Bronchial epithelial cell (primary cell): Measurements from ENCODE around the gene SMAD1. TPM values are rescaled to one million over a fixed set of nuclear protein-coding genes. Genes with fewer than 3 reads are reported as not detected.

Experiments
- DNase-seq: peaks from one replicate; pipeline ENCODE4 v3.0.0-alpha.2; 2010; ENCODE audit warnings: low read depth
- FAIRE-seq: peaks from 2 replicates; lab custom pipeline; 2011; peaks lifted over from hg19 to GRCh38; lab: Jason Lieb, UNC
- H3K27me3 ChIP-seq: 2 replicates; pipeline ENCODE4 v1.5.1; 2011; ENCODE audit warnings: low read length; ENCODE audit not compliant: control insufficient read depth, insufficient read depth
- H3K36me3 ChIP-seq: 2 replicates; pipeline ENCODE4 v1.5.1; 2011; ENCODE audit warnings: low read length; ENCODE audit not compliant: control insufficient read depth, insufficient read depth
- H3K4me3 ChIP-seq: 2 replicates; pipeline ENCODE4 v1.5.1; 2011; ENCODE audit warnings: mild to moderate bottlenecking, low read depth, low read length, control low read depth
- total RNA-seq: library from RNA; depleted of rRNA; stranded (reverse); fragments of >200 nt; gene quantifications from 2 replicates; pipeline ENCODE4 v1.2.1, GENCODE V29; 2014
- TF ChIP-seq, protein P1 (sequence below): IDR thresholded peaks from 2 replicates; pipeline ENCODE4 v1.5.1; 2011; ENCODE audit warnings: mild to moderate bottlenecking, moderate library complexity, low read length, control low read depth, inconsistent platforms; ENCODE audit not compliant: insufficient read depth, severe bottlenecking

Gene SMAD1
- total RNA-seq, 1 donor from 2014 or later: 11.1 TPM

GRCh38 chr4:145490361-145490760, 8.7 kb downstream of the SMAD1 start:
- H3K4me3 ChIP-seq: no peak overlapping the region
- FAIRE-seq: no peak
- no peak for DNase-seq
- H3K36me3 ChIP-seq: no peaks in the 10 kb centered on the region
- TF ChIP-seq, protein P1, sequence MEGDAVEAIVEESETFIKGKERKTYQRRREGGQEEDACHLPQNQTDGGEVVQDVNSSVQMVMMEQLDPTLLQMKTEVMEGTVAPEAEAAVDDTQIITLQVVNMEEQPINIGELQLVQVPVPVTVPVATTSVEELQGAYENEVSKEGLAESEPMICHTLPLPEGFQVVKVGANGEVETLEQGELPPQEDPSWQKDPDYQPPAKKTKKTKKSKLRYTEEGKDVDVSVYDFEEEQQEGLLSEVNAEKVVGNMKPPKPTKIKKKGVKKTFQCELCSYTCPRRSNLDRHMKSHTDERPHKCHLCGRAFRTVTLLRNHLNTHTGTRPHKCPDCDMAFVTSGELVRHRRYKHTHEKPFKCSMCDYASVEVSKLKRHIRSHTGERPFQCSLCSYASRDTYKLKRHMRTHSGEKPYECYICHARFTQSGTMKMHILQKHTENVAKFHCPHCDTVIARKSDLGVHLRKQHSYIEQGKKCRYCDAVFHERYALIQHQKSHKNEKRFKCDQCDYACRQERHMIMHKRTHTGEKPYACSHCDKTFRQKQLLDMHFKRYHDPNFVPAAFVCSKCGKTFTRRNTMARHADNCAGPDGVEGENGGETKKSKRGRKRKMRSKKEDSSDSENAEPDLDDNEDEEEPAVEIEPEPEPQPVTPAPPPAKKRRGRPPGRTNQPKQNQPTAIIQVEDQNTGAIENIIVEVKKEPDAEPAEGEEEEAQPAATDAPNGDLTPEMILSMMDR: no peak
- no peaks in the 10 kb centered on the region for H3K27me3 ChIP-seq

- DNase-seq (no peak), FAIRE-seq (no peak)
- Histone ChIP-seq H3K4me3 (no peak overlapping the region), H3K27me3 (no peaks in the 10 kb centered on the region), H3K36me3 (no peaks in the 10 kb centered on the region)
- TF ChIP-seq, protein P1: no peak
Measured at GRCh38 chr4:145490796-145491195, 9.1 kb downstream of the SMAD1 start.

DNA sequence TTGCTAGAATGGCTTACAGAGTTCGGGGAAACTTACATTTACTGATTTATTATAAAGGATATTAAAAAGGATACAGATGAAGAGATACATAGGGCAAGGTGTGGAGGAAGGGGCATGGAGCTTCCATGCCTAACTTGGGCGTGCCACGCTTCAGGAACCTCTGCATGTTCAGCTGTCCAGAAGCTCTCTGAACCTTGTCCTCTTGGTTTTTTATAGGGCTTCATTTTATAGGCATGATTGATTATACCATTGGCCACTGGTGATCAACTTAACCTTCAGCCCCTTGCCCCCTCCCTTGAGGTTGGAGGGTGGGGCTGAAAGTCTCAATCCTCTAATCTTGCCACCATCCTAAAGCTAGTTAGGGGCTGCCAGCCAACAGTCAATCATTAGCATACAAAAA, 10.7 kb downstream of the SMAD1 start:
- Histone ChIP-seq H3K27me3 (no peaks in the 10 kb centered on the region), H3K36me3 (no peaks in the 10 kb centered on the region), H3K4me3 (no peak overlapping the region)
- FAIRE-seq: no peak
- DNase-seq: no peak
- TF ChIP-seq, protein P1: no peak

GRCh38 chr4:145493166-145493565, 11.5 kb downstream of the SMAD1 start:
- no peak for FAIRE-seq
- TF ChIP-seq, protein P1: no peak
- Histone ChIP-seq H3K36me3 (no peaks in the 10 kb centered on the region), H3K4me3 (no peak overlapping the region), H3K27me3 (no peaks in the 10 kb centered on the region)
- DNase-seq: no peak

DNA sequence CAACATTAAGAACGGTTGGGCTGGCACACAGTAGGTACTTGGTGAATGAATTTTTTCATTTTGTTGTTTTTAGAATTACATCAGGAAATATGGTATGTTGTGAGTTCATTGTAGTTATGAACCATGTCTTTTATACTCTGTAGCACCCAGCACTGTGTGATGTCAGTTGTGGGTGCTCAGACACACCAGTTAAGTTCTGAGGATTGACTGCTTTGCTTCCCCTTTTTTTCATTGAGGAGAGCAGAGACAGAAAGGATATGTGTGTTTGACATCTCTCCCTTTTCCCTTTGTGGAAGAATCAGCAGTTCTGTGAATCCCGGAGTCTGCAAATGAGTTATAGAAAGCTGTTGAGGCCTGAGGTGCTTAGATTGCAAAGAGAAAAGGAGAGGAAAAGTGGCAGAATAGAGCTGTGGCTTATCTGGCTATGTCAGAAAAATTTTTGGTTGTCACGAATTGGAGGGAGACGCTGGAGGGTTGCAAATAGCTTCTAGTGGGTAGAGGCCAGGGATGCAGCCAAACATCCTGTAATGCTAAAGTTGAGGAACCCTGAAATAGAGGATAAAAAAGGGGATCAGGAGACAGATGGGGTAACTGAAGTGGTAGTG, 13.1 kb downstream of the SMAD1 start:
- H3K4me3 ChIP-seq: no peak overlapping the region
- FAIRE-seq: no peak
- H3K36me3 ChIP-seq: no peaks in the 10 kb centered on the region
- TF ChIP-seq, protein P1: no peak
- no peak for DNase-seq
- H3K27me3 ChIP-seq: no peaks in the 10 kb centered on the region

GRCh38 chr4:145496292-145496691, 14.6 kb downstream of the SMAD1 start:
- no peaks in the 10 kb centered on the region for H3K27me3 ChIP-seq
- DNase-seq (no peak), FAIRE-seq (no peak)
- no peak overlapping the region for H3K4me3 ChIP-seq
- TF ChIP-seq, protein P1: no peak
- H3K36me3 ChIP-seq: no peaks in the 10 kb centered on the region
